Measurements from ENCODE around the gene LAMC2. TPM values are rescaled to one million over a fixed set of nuclear protein-coding genes. Genes with fewer than 3 reads are reported as not detected.

Gene LAMC2
- total and polyA plus RNA-seq, 2 donors (not counting 1 experiment from before 2014, with no cell fraction given), result 0.99 to 3.9 TPM

GRCh38 chr1:183164963-183165362 lies 21.1 kb upstream of the LAMC2 start:
- Histone ChIP-seq H3K9ac (ENCODE audit: insufficient read depth, low read length) (no peak overlapping the region), H3K27ac (ENCODE audit: insufficient read depth, low read length) (no peak overlapping the region), H3K4me2 (ENCODE audit: extremely low read depth, insufficient read depth, low read length) (no peak overlapping the region), H3K79me2 (ENCODE audit: control insufficient read depth, insufficient read depth, low read length) (no peaks in the 10 kb centered on the region), H3K4me1 (ENCODE audit: control insufficient read depth, extremely low read depth, insufficient read depth, low read length) (peaks cover 17% of the 10 kb centered on the region), H4K20me1 (ENCODE audit: control insufficient read depth, extremely low read depth, insufficient read depth, low read length) (no peaks in the 10 kb centered on the region), H2AFZ (ENCODE audit: low read length) (no peak overlapping the region), H3K27me3 (ENCODE audit: control insufficient read depth, insufficient read depth, low read length) (no peaks in the 10 kb centered on the region), H3K36me3 (ENCODE audit: control insufficient read depth, insufficient read depth, low read length) (no peaks in the 10 kb centered on the region), H3K4me3 (replicated peaks in 1 of 4; ENCODE audit: control extremely low read depth in 1 of 4, insufficient read depth in 1 of 4, low read depth in 3 of 4, low read length in 4 of 4) (no peak overlapping the region), H3K9me3 (ENCODE audit: control insufficient read depth, insufficient read depth, low read depth, low read length) (no peaks in the 10 kb centered on the region)
- peak in 1 of 2 donors; percentile 50 for DNase-seq (ENCODE audit: low read depth in 2 of 2)
- TF ChIP-seq EZH2 (IDR thresholded peaks at IDR 0.05; ENCODE audit: low read length, missing control alignments) (no peak), CTCF (conservative IDR thresholded peaks at IDR 0.05 in 1 of 2, IDR thresholded peaks at IDR 0.05 in 1 of 2; ENCODE audit: low read depth in 1 of 2, low read length in 2 of 2) (no peak)

GRCh38 chr1:183165456-183165855 lies 20.6 kb upstream of the LAMC2 start:
- H3K4me2 ChIP-seq (ENCODE audit: extremely low read depth, insufficient read depth, low read length), result no peak overlapping the region
- no peaks in the 10 kb centered on the region for H4K20me1 ChIP-seq (ENCODE audit: control insufficient read depth, extremely low read depth, insufficient read depth, low read length)
- no peak overlapping the region for H3K9ac ChIP-seq (ENCODE audit: insufficient read depth, low read length)
- no peaks in the 10 kb centered on the region for H3K9me3 ChIP-seq (ENCODE audit: control insufficient read depth, insufficient read depth, low read depth, low read length)
- peaks cover 17% of the 10 kb centered on the region for H3K4me1 ChIP-seq (ENCODE audit: control insufficient read depth, extremely low read depth, insufficient read depth, low read length)
- DNase-seq (ENCODE audit: low read depth in 2 of 2), result peak in 1 of 2 donors; percentile 34
- no peaks in the 10 kb centered on the region for H3K27me3 ChIP-seq (ENCODE audit: control insufficient read depth, insufficient read depth, low read length)
- no peak overlapping the region for H2AFZ ChIP-seq (ENCODE audit: low read length)
- no peaks in the 10 kb centered on the region for H3K36me3 ChIP-seq (ENCODE audit: control insufficient read depth, insufficient read depth, low read length)
- no peak for TF ChIP-seq CTCF (conservative IDR thresholded peaks at IDR 0.05 in 1 of 2, IDR thresholded peaks at IDR 0.05 in 1 of 2; ENCODE audit: low read depth in 1 of 2, low read length in 2 of 2)
- no peak for TF ChIP-seq EZH2 (IDR thresholded peaks at IDR 0.05; ENCODE audit: low read length, missing control alignments)
- no peak overlapping the region for H3K4me3 ChIP-seq (replicated peaks in 1 of 4; ENCODE audit: control extremely low read depth in 1 of 4, insufficient read depth in 1 of 4, low read depth in 3 of 4, low read length in 4 of 4)
- no peaks in the 10 kb centered on the region for H3K79me2 ChIP-seq (ENCODE audit: control insufficient read depth, insufficient read depth, low read length)
- no peak overlapping the region for H3K27ac ChIP-seq (ENCODE audit: insufficient read depth, low read length)

GRCh38 chr1:183166454-183166853 lies 19.6 kb upstream of the LAMC2 start:
- H2AFZ ChIP-seq (ENCODE audit: low read length), result no peak overlapping the region
- TF ChIP-seq EZH2 (IDR thresholded peaks at IDR 0.05; ENCODE audit: low read length, missing control alignments) (no peak), CTCF (conservative IDR thresholded peaks at IDR 0.05 in 1 of 2, IDR thresholded peaks at IDR 0.05 in 1 of 2; ENCODE audit: low read depth in 1 of 2, low read length in 2 of 2) (no peak)
- peaks cover 17% of the 10 kb centered on the region for H3K4me1 ChIP-seq (ENCODE audit: control insufficient read depth, extremely low read depth, insufficient read depth, low read length)
- DNase-seq (ENCODE audit: low read depth in 2 of 2), result no peak
- H3K4me3 ChIP-seq (replicated peaks in 1 of 4; ENCODE audit: control extremely low read depth in 1 of 4, insufficient read depth in 1 of 4, low read depth in 3 of 4, low read length in 4 of 4), result no peak overlapping the region
- no peak overlapping the region for H3K9ac ChIP-seq (ENCODE audit: insufficient read depth, low read length)
- H3K79me2 ChIP-seq (ENCODE audit: control insufficient read depth, insufficient read depth, low read length), result no peaks in the 10 kb centered on the region
- no peak overlapping the region for H3K4me2 ChIP-seq (ENCODE audit: extremely low read depth, insufficient read depth, low read length)
- no peaks in the 10 kb centered on the region for H3K27me3 ChIP-seq (ENCODE audit: control insufficient read depth, insufficient read depth, low read length)
- H4K20me1 ChIP-seq (ENCODE audit: control insufficient read depth, extremely low read depth, insufficient read depth, low read length), result no peaks in the 10 kb centered on the region
- no peaks in the 10 kb centered on the region for H3K9me3 ChIP-seq (ENCODE audit: control insufficient read depth, insufficient read depth, low read depth, low read length)
- no peak overlapping the region for H3K27ac ChIP-seq (ENCODE audit: insufficient read depth, low read length)
- H3K36me3 ChIP-seq (ENCODE audit: control insufficient read depth, insufficient read depth, low read length), result no peaks in the 10 kb centered on the region
